HEK293 (cell line): ENCODE measurements around the gene ZNF688.

Experiments
- CTCF ChIP-seq: fragments of 450-650 bp; formaldehyde crosslinking; IDR thresholded peaks from 2 replicates; pipeline ENCODE4 v1.5.1; 2016; ENCODE audit warnings: missing biosample characterization, missing genetic modification characterization
- MZF1 ChIP-seq: fragments of 450-650 bp; formaldehyde crosslinking; IDR thresholded peaks from 2 replicates; pipeline ENCODE4 v1.5.1; 2017; ENCODE audit warnings: missing biosample characterization, missing genetic modification characterization, borderline replicate concordance
- PRDM10 ChIP-seq: fragments of 450-650 bp; formaldehyde crosslinking; IDR thresholded peaks from 2 replicates; pipeline ENCODE4 v1.5.1; 2016; ENCODE audit warnings: missing biosample characterization, missing genetic modification characterization
- REST ChIP-seq: fragments of 450-650 bp; formaldehyde crosslinking; IDR thresholded peaks from 2 replicates; pipeline ENCODE4 v1.5.1; 2016; ENCODE audit warnings: missing biosample characterization, missing genetic modification characterization
- ZNF214 ChIP-seq: fragments of 450-650 bp; formaldehyde crosslinking; IDR thresholded peaks from 2 replicates; pipeline ENCODE4 v1.5.1; 2017; ENCODE audit warnings: missing biosample characterization, mild to moderate bottlenecking, missing genetic modification characterization, borderline replicate concordance
- ZNF248 ChIP-seq: fragments of 450-650 bp; formaldehyde crosslinking; IDR thresholded peaks from 2 replicates; pipeline ENCODE4 v1.5.1; 2017; ENCODE audit warnings: missing biosample characterization, missing genetic modification characterization
- ZNF274 ChIP-seq, 2 experiments: fragments of 200-500 bp in 1 of 2; fragments of 450-650 bp in 1 of 2; sonication (Bioruptor generic) in 1 of 2; formaldehyde crosslinking in 1 of 2; IDR thresholded peaks; 2 replicates each; pipeline versions ENCODE4 v1.5.1 to v1.6.1; 2014 to 2016; ENCODE audit warnings: borderline replicate concordance in 1 of 2, inconsistent platforms in 1 of 2, low read length in 1 of 2, missing biosample characterization in 1 of 2, missing genetic modification characterization in 1 of 2
- ZNF335 ChIP-seq: fragments of 450-650 bp; formaldehyde crosslinking; conservative IDR thresholded peaks from 2 replicates; pipeline ENCODE4 v1.5.1; 2016; ENCODE audit warnings: missing biosample characterization, missing genetic modification characterization
- ZNF362 ChIP-seq: fragments of 450-650 bp; formaldehyde crosslinking; IDR thresholded peaks from 2 replicates; pipeline ENCODE4 v1.5.1; 2016; ENCODE audit warnings: missing biosample characterization, missing genetic modification characterization
- ZNF660 ChIP-seq: fragments of 450-650 bp; IDR thresholded peaks from 2 replicates; pipeline ENCODE4 v1.5.1; 2018; ENCODE audit warnings: missing biosample characterization, mild to moderate bottlenecking, missing genetic modification characterization

- no peak for TF ChIP-seq ZNF274 (IDR thresholded peaks at IDR 0.05; ENCODE audit: low read length)
- TF ChIP-seq ZNF274 (tag by site-specific recombination; IDR thresholded peaks at IDR 0.05; ENCODE audit: borderline replicate concordance): no peak
- TF ChIP-seq ZNF214 (tag by site-specific recombination): no peak
- no peak for TF ChIP-seq CTCF (tag by site-specific recombination)
- no peak for TF ChIP-seq PRDM10 (tag by site-specific recombination)
- peak; percentile 99 for TF ChIP-seq ZNF248 (tag by site-specific recombination)
- no peak for TF ChIP-seq ZNF335
- TF ChIP-seq ZNF362 (tag by site-specific recombination): no peak
- no peak for TF ChIP-seq REST (tag by site-specific recombination)
- no peak for TF ChIP-seq MZF1
- no peak for TF ChIP-seq ZNF660
These were observed 29.4 kb upstream of the ZNF688 start for GRCh38 chr16:30600929-30601328.
